ENCODE data around the gene GNB4. TPM values are rescaled to one million over a fixed set of nuclear protein-coding genes. Genes with fewer than 3 reads are reported as not detected.

GNB4 gene
- total and polyA plus RNA-seq, 10 of the 15 experiments (the other 5 are each of a cell fraction or from before 2014, with no cell fraction given), result 0.14 to 3.4 (median 1.8) TPM

GRCh38 chr3:179414804-179415203, 36.5 kb downstream of the GNB4 start:
- H3K4me1 ChIP-seq (ENCODE audit: control insufficient read depth, insufficient read depth, low read length), result no peaks in the 10 kb centered on the region
- no peak for TF ChIP-seq ZNF274 (IDR thresholded peaks at IDR 0.05; ENCODE audit: insufficient read depth, insufficient read length)
- no peak for TF ChIP-seq CBX5 (IDR thresholded peaks at IDR 0.05; ENCODE audit: low read depth)
- no peak for TF ChIP-seq ZNF24 (IDR thresholded peaks at IDR 0.05)
- no peak for TF ChIP-seq PRDM15 (CRISPR knock-in tag; IDR thresholded peaks at IDR 0.05)
- TF ChIP-seq SP1 (IDR thresholded peaks at IDR 0.05; ENCODE audit: low read depth, low read length), result no peak
- TF ChIP-seq CTCF (IDR thresholded peaks at IDR 0.05 in 2 of 3, conservative IDR thresholded peaks at IDR 0.05 in 1 of 3; ENCODE audit: control insufficient read depth in 2 of 3, extremely low read depth in 1 of 3, insufficient read depth in 1 of 3, low read depth in 3 of 3, low read length in 3 of 3), result no peak
- TF ChIP-seq SREBF1 (IDR thresholded peaks at IDR 0.05; ENCODE audit: low read length), result no peak
- TF ChIP-seq MEF2A (IDR thresholded peaks at IDR 0.05; ENCODE audit: insufficient read depth, low read depth, low read length), result no peak
- TF ChIP-seq YY1 (IDR thresholded peaks at IDR 0.05; ENCODE audit: low read depth, low read length), result no peak
- no peak for TF ChIP-seq PKNOX1 (IDR thresholded peaks at IDR 0.05)
- TF ChIP-seq SMC3 (IDR thresholded peaks at IDR 0.05; ENCODE audit: borderline replicate concordance, low read length), result no peak
- TF ChIP-seq RBBP5 (conservative IDR thresholded peaks at IDR 0.05), result no peak
- TF ChIP-seq SPI1 (IDR thresholded peaks at IDR 0.05; ENCODE audit: borderline replicate concordance, insufficient read depth, low read depth, low read length), result no peak
- no peak for TF ChIP-seq POLR2AphosphoS5 (IDR thresholded peaks at IDR 0.05; ENCODE audit: low read length)
- TF ChIP-seq SIX5 (IDR thresholded peaks at IDR 0.05; ENCODE audit: low read depth, low read length, severe bottlenecking), result no peak
- no peak for TF ChIP-seq BCL11A (IDR thresholded peaks at IDR 0.05; ENCODE audit: low read depth, low read length)
- TF ChIP-seq KLF5 (IDR thresholded peaks at IDR 0.05; ENCODE audit: partially characterized antibody), result no peak
- TF ChIP-seq PAX8 (IDR thresholded peaks at IDR 0.05), result no peak
- TF ChIP-seq HDAC2 (IDR thresholded peaks at IDR 0.05), result no peak
- H3K9me3 ChIP-seq (replicated peaks; ENCODE audit: control insufficient read depth, insufficient read depth, low read length), result no peaks in the 10 kb centered on the region
- SMC1A ChIA-PET (ENCODE audit: uncharacterized antibody, unreplicated experiment), result no interaction called here
- no peak overlapping the region for H3K4me2 ChIP-seq (ENCODE audit: control insufficient read depth, insufficient read depth)
- H3K27me3 ChIP-seq (replicated peaks in 1 of 2; ENCODE audit: control insufficient read depth in 2 of 2, insufficient read depth in 2 of 2, low read length in 1 of 2), result no peaks in the 10 kb centered on the region
- no peak overlapping the region for H3K4me3 ChIP-seq
- POLR2A ChIA-PET, result no interaction called here
- in situ Hi-C loops (cut with MboI) (no loop called here), intact Hi-C loops (cut with micrococcal nuclease; ENCODE audit: unreplicated experiment) (no loop called here)
- CTCF ChIA-PET, result no interaction called here
- FAIRE-seq, result no peak
- H4K20me1 ChIP-seq (ENCODE audit: control insufficient read depth, insufficient read depth), result no peaks in the 10 kb centered on the region
- H3K79me2 ChIP-seq (ENCODE audit: control insufficient read depth, insufficient read depth, low read length), result no peaks in the 10 kb centered on the region
- no peak overlapping the region for H2AFZ ChIP-seq (ENCODE audit: control insufficient read depth, low read depth, low read length)
- H3K27ac ChIP-seq (ENCODE audit: control insufficient read depth, insufficient read depth), result no peak overlapping the region
- DNase-seq (ENCODE audit: low read depth, low spot score), result no peak
- 97% methylated on average over 2 of the region's 2 CpGs for WGBS (ENCODE audit: insufficient coverage, insufficient replicate concordance, low lambda C conversion rate, missing lambda C conversion rate)
- H3K36me3 ChIP-seq (ENCODE audit: control insufficient read depth in 2 of 2, insufficient read depth in 2 of 2, low read length in 1 of 2), result peaks cover 0 to 6% of the 10 kb centered on the region in 2 experiments; a peak in 1 of 4 replicates
- BruUV-seq (replicated peaks), result no TSS peak
- no peak for ATAC-seq
- H3K9ac ChIP-seq (ENCODE audit: control insufficient read depth, insufficient read depth, low read length), result no peak overlapping the region
- RAD21 ChIA-PET (ENCODE audit: unreplicated experiment), result no interaction called here

Measured in GM12878 (cell line).